Natural killer cell treated with Interleukin-12 subunit alpha and Interleukin-12 subunit beta and Interleukin-15 and Interleukin-18, amount 100 ng/mL, for 72 hours (primary cell): ENCODE measurements around the gene ELOVL6. TPM values are rescaled to one million over a fixed set of nuclear protein-coding genes. Genes with fewer than 3 reads are reported as not detected.
A peak's percentile ranks its signal among the peaks of the same experiment; 100 is the strongest.
"Not testable (repeated sequence)": the region's sequence is repeated elsewhere in the genome, so short reads cannot be mapped to it uniquely, and the experiment has no call there.

Experiments used
- ATAC-seq, 2 donors: fragments of 150-1000 bp; cut with Tn5 transposase in 1 of 2; sonication (Bioruptor Pico), chemical (Tn5 transposase) in 1 of 2; 2 replicates each; pipeline ENCODE4 v1.10.0; 2021
- DNase-seq: peaks from one replicate; pipeline ENCODE4 v3.0.0; 2022; ENCODE audit warnings: low spot score
- H3K27ac Mint-ChIP-seq, 2 donors: 1 replicate in 1 of 2; 2 replicates in 1 of 2; pipeline ENCODE4 v1.8.0; 2022; ENCODE audit warnings: mixed read lengths in 2 of 2, mild to moderate bottlenecking in 1 of 2, moderate library complexity in 1 of 2
- H3K27me3 Mint-ChIP-seq, 2 donors: 1 replicate in 1 of 2; 2 replicates in 1 of 2; pipeline ENCODE4 v1.8.0; 2022; ENCODE audit warnings: mixed read lengths in 2 of 2
- H3K36me3 Mint-ChIP-seq: one replicate; pipeline ENCODE4 v1.8.0; 2022; ENCODE audit warnings: mixed read lengths
- H3K4me1 Mint-ChIP-seq, 2 donors: 1 replicate in 1 of 2; 2 replicates in 1 of 2; pipeline ENCODE4 v1.8.0; 2022; ENCODE audit warnings: low read depth in 2 of 2, mixed read lengths in 2 of 2, mild to moderate bottlenecking in 1 of 2
- H3K4me3 Mint-ChIP-seq: one replicate; pipeline ENCODE4 v1.8.0; 2022; ENCODE audit warnings: mixed read lengths
- H3K9me3 Mint-ChIP-seq: 2 replicates; pipeline ENCODE4 v1.8.0; 2022; ENCODE audit warnings: mixed read lengths
- total RNA-seq, 2 donors: library from RNA; stranded (reverse); gene quantifications; one replicate each; pipeline ENCODE4 v1.2.3, GENCODE V29; 2022

Gene ELOVL6
- total RNA-seq, 2 donors from 2014 or later, result 20.2 to 26.5 TPM

GRCh38 chr4:110164251-110164650 lies 34.2 kb downstream of the ELOVL6 start:
- Mint-ChIP-seq H3K36me3 (peaks cover 6% of the 10 kb centered on the region), H3K4me3 (no peak overlapping the region), H3K4me1 (peaks cover 35 to 47% of the 10 kb centered on the region in 2 donors), H3K27ac (peak overlapping the region; percentile 8 to 92), H3K9me3 (no peaks in the 10 kb centered on the region), H3K27me3 (no peaks in the 10 kb centered on the region)
- ATAC-seq, result no peak
- no peak for DNase-seq

DNA sequence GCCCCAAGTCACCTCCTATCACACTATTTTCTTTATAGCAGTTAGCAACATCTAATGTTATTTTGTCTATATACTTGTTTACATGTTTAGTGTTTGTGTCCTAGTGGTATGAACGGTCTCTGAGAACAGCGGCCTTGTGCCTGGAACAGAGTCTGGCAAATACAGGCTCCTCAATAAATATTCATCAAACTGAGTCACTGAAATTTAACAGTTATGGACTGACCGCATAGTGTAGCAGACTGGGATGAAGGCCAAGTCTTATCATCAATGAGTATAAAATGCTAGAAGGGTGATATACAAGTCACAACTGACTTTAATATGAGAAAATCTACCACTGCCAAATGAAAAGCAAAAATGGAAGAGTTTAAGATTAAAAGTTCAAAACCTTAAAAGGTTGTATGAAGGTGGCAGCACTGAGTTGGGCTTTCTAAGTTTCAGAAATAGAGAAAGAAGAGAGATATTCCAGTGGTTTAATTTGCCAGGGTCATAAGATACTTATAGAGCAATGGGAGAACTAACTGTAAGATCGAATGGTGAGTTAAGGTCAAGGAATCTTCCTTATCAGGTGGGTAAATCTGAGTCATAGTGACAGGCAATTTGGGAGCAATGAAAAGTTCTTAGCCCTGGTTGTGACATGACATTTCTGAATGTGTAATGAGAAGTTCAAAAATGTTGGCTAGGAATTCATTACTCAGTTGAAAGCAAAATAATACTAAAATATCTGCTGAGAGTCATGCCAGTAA lies 34.9 kb downstream of the ELOVL6 start:
- H3K9me3 Mint-ChIP-seq, result no peaks in the 10 kb centered on the region
- no peak overlapping the region for H3K4me3 Mint-ChIP-seq
- no peak for ATAC-seq
- peak overlapping the region; percentile 8 to 92 for H3K27ac Mint-ChIP-seq
- peaks cover 35 to 47% of the 10 kb centered on the region in 2 donors for H3K4me1 Mint-ChIP-seq
- no peak for DNase-seq
- H3K27me3 Mint-ChIP-seq, result no peaks in the 10 kb centered on the region
- peaks cover 6% of the 10 kb centered on the region for H3K36me3 Mint-ChIP-seq

DNA sequence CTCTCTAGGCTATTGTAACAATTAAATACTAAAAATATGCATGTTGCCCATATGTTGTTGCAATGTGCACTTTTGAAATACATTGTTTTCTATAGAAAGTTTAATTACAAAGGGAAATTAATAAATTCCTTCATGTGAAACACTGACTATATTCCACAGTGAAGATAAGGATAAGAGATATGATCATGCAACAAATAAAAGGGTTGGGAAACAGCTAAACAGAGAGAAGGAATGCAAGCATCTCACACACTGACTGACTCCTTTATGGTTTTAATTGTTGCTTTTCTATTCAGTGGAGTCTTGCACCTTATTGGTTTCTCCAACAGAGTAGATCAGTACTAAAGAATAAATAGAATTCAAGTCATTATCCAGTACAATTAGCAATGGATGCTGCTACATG lies 37.8 kb downstream of the ELOVL6 start:
- no peak for ATAC-seq
- Mint-ChIP-seq H3K36me3 (peaks cover 6% of the 10 kb centered on the region), H3K4me1 (peaks cover 35 to 43% of the 10 kb centered on the region in 2 donors), H3K27me3 (no peaks in the 10 kb centered on the region), H3K4me3 (no peak overlapping the region), H3K9me3 (no peaks in the 10 kb centered on the region), H3K27ac (no peak overlapping the region)
- DNase-seq, result no peak

DNA sequence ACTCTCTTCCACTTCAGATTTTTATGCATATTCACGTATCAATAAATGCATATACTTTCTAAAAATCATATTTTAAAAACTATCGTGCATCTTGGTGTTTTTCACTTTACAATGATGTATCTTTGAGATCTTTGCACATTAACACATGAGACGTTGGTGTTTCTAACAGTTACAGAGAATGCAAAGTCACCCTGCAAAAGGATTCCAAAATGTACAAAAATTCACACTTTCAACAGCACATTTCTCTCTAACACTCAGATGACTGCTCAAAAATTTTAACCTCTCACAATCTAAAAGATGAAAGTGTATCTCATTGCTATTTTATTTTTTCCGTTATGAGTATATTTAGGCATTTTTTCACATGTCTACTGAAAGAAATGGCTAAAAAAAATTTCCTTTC lies 38.9 kb downstream of the ELOVL6 start:
- Mint-ChIP-seq H3K36me3 (peaks cover 6% of the 10 kb centered on the region), H3K4me1 (peaks cover 33 to 40% of the 10 kb centered on the region in 2 donors), H3K9me3 (no peaks in the 10 kb centered on the region), H3K27ac (peak overlapping the region; percentile 1 to 61), H3K4me3 (peak overlapping the region; percentile 36), H3K27me3 (no peaks in the 10 kb centered on the region)
- ATAC-seq (no peak), DNase-seq (no peak)

GRCh38 chr4:110157580-110157979 lies 40.8 kb downstream of the ELOVL6 start:
- no peak for ATAC-seq
- no peak for DNase-seq
- Mint-ChIP-seq H3K4me3 (no peak overlapping the region), H3K4me1 (peaks cover 31% of the 10 kb centered on the region in 2 donors), H3K27me3 (no peaks in the 10 kb centered on the region), H3K9me3 (no peaks in the 10 kb centered on the region), H3K27ac (no peak overlapping the region), H3K36me3 (no peaks in the 10 kb centered on the region)

DNA sequence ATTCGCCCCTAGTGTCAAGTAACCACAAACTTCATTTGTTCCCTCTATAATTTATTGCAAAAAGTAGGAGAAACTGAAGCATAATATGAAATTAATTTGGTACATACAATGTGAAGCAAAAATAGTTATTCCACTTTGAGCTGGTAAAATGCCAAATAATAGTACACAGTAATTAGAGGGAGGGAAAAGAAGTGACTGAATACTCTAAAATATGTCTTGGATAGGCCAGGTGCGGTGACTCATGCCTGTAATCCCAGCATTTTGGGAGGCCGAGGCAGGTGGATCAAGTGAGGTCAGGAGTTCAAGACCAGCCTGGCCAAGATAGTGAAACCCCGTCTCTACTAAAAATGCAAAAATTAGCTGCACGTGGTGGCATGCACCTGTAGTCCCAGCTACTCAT lies 41.2 kb downstream of the ELOVL6 start:
- peaks cover 31% of the 10 kb centered on the region in 2 donors for H3K4me1 Mint-ChIP-seq
- DNase-seq, H3K27me3 Mint-ChIP-seq: not testable (repeated sequence)

DNA sequence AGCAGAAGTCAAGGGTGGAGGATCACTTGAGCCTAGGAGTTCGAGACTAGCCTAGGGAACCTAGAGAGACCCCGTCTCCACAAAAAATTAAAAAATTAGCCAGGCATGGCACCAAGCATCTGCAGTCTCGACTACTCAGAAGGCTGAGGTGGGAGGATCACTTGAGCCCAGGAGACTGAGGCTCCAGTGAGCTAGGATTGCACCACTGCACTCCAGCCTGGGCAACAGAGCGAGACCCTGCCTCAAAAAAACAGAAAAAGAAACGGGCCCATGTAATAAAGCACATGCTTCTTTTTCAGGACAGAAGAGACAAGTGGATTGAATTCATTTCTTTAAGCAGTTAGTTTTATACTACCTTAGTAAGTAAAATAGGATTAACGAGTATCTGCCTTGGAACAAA lies 42.0 kb downstream of the ELOVL6 start:
- H3K27me3 Mint-ChIP-seq, result no peaks in the 10 kb centered on the region
- H3K36me3 Mint-ChIP-seq, result no peaks in the 10 kb centered on the region
- DNase-seq, result no peak
- H3K4me1 Mint-ChIP-seq, result peaks cover 31% of the 10 kb centered on the region in 2 donors
- peak overlapping the region in 1 of 2 donors; percentile 35 for H3K27ac Mint-ChIP-seq
- H3K4me3 Mint-ChIP-seq, result no peak overlapping the region
- ATAC-seq, result no peak
- H3K9me3 Mint-ChIP-seq, result no peaks in the 10 kb centered on the region

More for the DNA sequence above, 41.2 kb downstream of the ELOVL6 start:
- H3K9me3 Mint-ChIP-seq, H3K4me3 Mint-ChIP-seq, ATAC-seq, H3K36me3 Mint-ChIP-seq: not testable (repeated sequence)
- H3K27ac Mint-ChIP-seq, result peak overlapping the region in 1 of 2 donors; percentile 35

GRCh38 chr4:110155654-110156053 lies 42.8 kb downstream of the ELOVL6 start:
- H3K27me3 Mint-ChIP-seq, result no peaks in the 10 kb centered on the region
- no peaks in the 10 kb centered on the region for H3K36me3 Mint-ChIP-seq
- DNase-seq (no peak), ATAC-seq (no peak)
- H3K4me3 Mint-ChIP-seq, result peak overlapping the region; percentile 32
- peaks cover 30 to 31% of the 10 kb centered on the region in 2 donors for H3K4me1 Mint-ChIP-seq
- no peaks in the 10 kb centered on the region for H3K9me3 Mint-ChIP-seq
- H3K27ac Mint-ChIP-seq, result peak overlapping the region in 1 of 2 donors; percentile 35

DNA sequence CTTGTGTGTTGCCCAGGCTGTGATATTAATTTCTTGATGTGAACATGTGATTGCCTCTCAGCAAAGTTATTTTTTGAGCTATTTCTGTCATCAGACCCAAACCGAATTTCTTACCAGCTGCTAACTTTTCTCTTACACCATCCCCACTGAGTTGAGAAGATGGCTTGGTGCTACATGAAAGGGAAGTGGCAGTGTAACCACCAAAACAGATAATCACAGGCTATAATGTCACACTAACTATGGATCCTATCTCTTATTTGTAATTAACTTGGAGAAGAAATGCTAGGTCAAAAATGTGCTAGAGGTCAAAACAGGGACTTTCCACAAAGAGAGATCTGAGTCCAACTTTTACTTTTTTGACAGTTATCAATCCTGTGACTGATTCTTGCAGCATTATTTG lies 43.8 kb downstream of the ELOVL6 start:
- H3K27me3 Mint-ChIP-seq, result no peaks in the 10 kb centered on the region

GRCh38 chr4:110152386-110152785 lies 46.0 kb downstream of the ELOVL6 start:
- Mint-ChIP-seq H3K4me3 (no peak overlapping the region), H3K27me3 (no peaks in the 10 kb centered on the region), H3K4me1 (peaks cover 11 to 19% of the 10 kb centered on the region in 2 donors), H3K27ac (peak overlapping the region in 1 of 2 donors; percentile 61), H3K36me3 (no peaks in the 10 kb centered on the region), H3K9me3 (no peaks in the 10 kb centered on the region)
- DNase-seq (no peak), ATAC-seq (no peak)

More for the DNA sequence above, 43.8 kb downstream of the ELOVL6 start:
- Mint-ChIP-seq H3K4me3 (peak overlapping the region; percentile 12), H3K9me3 (no peaks in the 10 kb centered on the region), H3K36me3 (no peaks in the 10 kb centered on the region), H3K27ac (peak overlapping the region; percentile 59 to 82), H3K4me1 (peaks cover 19 to 23% of the 10 kb centered on the region in 2 donors)
- peak; percentile 73 to 79 for ATAC-seq
- no peak for DNase-seq

DNA sequence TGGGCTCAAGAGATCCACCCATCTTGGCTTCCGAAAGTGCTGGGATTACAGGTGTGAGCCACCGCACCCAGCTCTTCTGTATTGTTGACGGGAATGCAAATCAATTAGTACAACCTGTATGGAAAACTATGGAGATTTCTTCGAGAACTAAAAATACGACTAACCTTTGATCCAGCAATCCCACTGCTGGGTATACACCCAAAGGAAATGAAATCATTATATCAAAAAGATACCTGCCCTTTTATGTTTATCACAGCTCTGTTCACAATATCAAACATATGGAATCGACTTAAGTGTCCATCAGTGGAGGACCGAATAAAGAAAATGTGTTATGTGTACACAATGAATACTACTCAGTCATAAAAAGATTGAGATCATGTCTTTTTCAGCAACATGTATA lies 49.3 kb downstream of the ELOVL6 start:
- DNase-seq (no peak), ATAC-seq (no peak)
- Mint-ChIP-seq H3K9me3 (no peaks in the 10 kb centered on the region), H3K4me1 (peaks cover 8 to 15% of the 10 kb centered on the region in 2 donors), H3K4me3 (no peak overlapping the region), H3K36me3 (peaks cover 10% of the 10 kb centered on the region), H3K27ac (no peak overlapping the region), H3K27me3 (no peaks in the 10 kb centered on the region)

DNA sequence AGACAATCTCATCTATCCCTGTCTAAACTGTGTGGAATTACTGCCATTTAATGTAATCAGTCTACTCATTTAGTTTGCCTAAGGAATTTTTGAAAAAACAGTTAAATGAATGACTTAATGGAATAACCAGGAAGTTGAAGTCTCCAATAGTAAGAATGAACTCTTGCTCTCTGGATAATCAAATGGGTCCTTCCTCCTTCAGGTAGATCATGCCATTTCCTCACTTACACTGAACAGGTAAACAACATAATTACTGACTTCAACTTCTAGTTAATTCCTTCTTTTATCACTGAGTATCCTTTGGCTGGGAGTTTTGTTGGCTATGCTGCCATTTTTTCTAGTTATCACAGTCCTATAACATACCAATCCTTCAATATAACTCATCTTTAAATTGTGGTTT lies 56.0 kb downstream of the ELOVL6 start:
- Mint-ChIP-seq H3K27ac (no peak overlapping the region), H3K27me3 (no peaks in the 10 kb centered on the region), H3K9me3 (no peaks in the 10 kb centered on the region), H3K36me3 (peaks cover 10% of the 10 kb centered on the region), H3K4me3 (no peak overlapping the region), H3K4me1 (peaks cover 13 to 17% of the 10 kb centered on the region in 2 donors)
- no peak for DNase-seq
- no peak for ATAC-seq

GRCh38 chr4:110139815-110140214 lies 58.6 kb downstream of the ELOVL6 start:
- H3K4me1 Mint-ChIP-seq, result peaks cover 6 to 15% of the 10 kb centered on the region in 2 donors

DNA sequence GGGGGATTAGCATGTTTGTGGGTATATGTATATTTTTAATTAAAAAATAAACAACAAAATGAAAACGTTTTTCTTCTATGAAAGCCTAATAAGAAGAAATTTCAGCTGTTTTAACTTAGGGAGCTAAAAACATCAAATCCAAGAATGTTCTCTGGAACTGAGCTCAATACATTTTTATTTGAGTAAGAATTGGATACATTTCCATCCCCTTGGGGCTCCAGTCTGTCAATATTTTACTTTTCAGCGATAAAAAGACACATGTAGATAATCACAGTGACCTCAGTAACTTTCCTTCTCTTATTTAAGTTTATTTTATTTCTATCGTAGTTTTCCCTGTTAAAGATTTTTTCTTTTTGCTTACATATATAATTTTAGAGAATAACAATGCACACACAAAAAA lies 59.3 kb downstream of the ELOVL6 start:
- Mint-ChIP-seq H3K9me3 (no peaks in the 10 kb centered on the region), H3K4me3 (no peak overlapping the region), H3K27ac (no peak overlapping the region), H3K27me3 (no peaks in the 10 kb centered on the region), H3K36me3 (no peaks in the 10 kb centered on the region), H3K4me1 (peaks cover 6 to 17% of the 10 kb centered on the region in 2 donors)
- ATAC-seq (no peak), DNase-seq (no peak)

More at GRCh38 chr4:110139815-110140214, 58.6 kb downstream of the ELOVL6 start:
- H3K4me3 Mint-ChIP-seq, result no peak overlapping the region
- H3K27ac Mint-ChIP-seq, result no peak overlapping the region
- ATAC-seq, result no peak
- no peaks in the 10 kb centered on the region for H3K9me3 Mint-ChIP-seq
- DNase-seq, result no peak
- no peaks in the 10 kb centered on the region for H3K27me3 Mint-ChIP-seq
- H3K36me3 Mint-ChIP-seq, result peaks cover 2% of the 10 kb centered on the region
